HG03558 (cell line): ENCODE results near the gene RBM33.

Source experiments
- ATAC-seq: cut with Tn5 transposase; IDR thresholded peaks from one replicate; pipeline ENCODE4 v1.9.1; 2021; ENCODE audit warnings: moderate number of reproducible peaks; ENCODE audit not compliant: unreplicated experiment; ENCODE audit errors: extremely low read depth

RBM33 gene

GRCh38 chr7:155624412-155624811, 20.0 kb upstream of the RBM33 start:
- ATAC-seq: no peak

GRCh38 chr7:155625557-155625956, 18.9 kb upstream of the RBM33 start:
- no peak for ATAC-seq

GRCh38 chr7:155629171-155629570, 15.3 kb upstream of the RBM33 start:
- no peak for ATAC-seq

DNA sequence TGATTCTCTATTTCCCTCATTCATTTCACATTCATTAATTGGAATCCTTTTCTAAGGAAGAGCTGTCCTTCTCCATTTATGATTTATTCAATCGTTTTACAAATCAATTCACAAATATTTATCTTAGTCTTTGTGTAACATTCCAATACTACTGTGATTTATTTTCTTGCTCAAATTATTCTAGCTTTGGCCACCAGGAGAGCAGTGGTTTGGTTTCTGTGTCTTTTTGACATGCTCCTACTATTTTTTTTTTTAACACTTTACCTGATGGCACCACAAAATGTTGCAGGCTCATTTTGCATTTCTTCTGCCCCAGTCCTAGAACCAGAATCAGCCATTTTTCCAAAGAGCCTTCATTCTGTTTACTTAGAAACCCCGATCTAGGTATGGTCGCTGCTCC, 13.3 kb upstream of the RBM33 start:
- no peak for ATAC-seq

- ATAC-seq: no peak
Measured at GRCh38 chr7:155635817-155636216, 8.6 kb upstream of the RBM33 start.

GRCh38 chr7:155637155-155637554, 7.3 kb upstream of the RBM33 start:
- no peak for ATAC-seq

DNA sequence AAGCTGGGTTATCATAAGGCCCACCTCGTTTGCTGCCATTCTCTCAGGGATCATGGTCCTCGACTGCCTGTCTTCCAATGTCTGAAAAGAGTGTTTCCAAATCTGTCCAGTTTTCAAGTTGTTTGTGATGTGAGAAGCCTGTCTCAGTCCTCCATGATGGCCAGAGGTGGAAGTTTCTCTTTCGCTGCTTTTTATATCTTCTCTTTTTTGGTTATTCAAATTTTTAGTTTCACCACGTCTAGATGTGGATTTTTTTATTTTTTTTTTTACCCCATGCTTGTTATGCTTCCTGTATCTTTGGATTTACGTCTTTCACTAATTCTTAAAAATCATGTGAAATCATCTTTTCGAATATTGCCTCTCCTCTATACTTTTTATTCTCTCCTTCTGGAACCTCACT, 6.1 kb upstream of the RBM33 start:
- no peak for ATAC-seq

- no peak for ATAC-seq
Measured at GRCh38 chr7:155639958-155640520, 4.4 kb upstream of the RBM33 start.

GRCh38 chr7:155640629-155641028, 3.8 kb upstream of the RBM33 start:
- no peak for ATAC-seq

- no peak for ATAC-seq
Measured at GRCh38 chr7:155643804-155644177, 670 bp upstream of the RBM33 start.

- ATAC-seq: peak; percentile 5
Measured at GRCh38 chr7:155644971-155645509, 579 bp downstream of the RBM33 start.

- no peak for ATAC-seq
Measured at GRCh38 chr7:155645662-155646061, 1.2 kb downstream of the RBM33 start.

DNA sequence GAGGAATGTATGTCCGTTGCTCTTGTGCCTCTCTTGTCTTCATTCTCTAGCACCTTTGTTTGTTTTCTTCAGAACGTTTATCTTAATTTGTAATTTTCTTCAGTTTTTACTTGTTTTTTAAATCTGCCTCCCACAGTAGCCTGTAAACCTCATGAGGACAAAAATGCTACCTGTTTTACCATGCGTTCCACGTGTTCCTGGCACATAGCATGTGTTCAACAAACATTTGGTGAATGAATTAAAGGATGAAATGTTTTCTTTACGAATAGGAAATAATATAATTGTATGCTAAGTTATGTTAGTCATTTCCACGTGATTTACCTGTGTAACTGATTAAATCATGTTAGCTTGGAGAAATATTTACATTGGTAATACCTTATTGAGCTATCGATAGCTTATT, 2.2 kb downstream of the RBM33 start:
- no peak for ATAC-seq

GRCh38 chr7:155647302-155647701, 2.8 kb downstream of the RBM33 start:
- ATAC-seq: no peak

GRCh38 chr7:155647734-155648133, 3.3 kb downstream of the RBM33 start:
- ATAC-seq: no peak

DNA sequence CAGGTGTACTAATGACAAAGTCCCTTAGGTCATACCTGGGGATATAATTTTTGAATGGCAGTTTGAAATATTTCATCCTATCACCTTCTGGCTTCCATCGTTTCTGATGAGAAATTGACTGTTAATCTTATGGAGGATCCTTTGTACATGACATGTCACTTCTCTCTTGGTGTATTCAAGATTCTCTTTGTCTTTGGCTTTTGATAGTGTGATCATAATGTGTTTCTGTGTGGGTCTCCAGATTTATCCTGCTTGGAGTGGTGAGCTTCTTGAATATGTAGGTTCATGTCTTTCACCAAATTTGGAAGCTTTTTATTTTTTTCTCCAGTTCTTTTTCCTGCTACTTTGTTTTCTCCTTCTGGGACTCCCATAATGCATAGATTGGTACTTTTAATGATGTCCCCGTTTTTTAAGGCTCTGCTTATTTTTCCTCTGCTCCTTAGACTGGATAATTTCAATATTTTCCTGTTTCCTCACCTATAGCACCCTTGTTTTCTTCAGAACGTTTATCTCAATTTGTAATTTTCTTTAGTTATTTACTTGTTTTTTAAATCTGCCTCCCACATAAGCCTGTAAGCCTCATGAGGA, 4.4 kb downstream of the RBM33 start:
- no peak for ATAC-seq

GRCh38 chr7:155649588-155649987, 5.1 kb downstream of the RBM33 start:
- ATAC-seq: no peak

DNA sequence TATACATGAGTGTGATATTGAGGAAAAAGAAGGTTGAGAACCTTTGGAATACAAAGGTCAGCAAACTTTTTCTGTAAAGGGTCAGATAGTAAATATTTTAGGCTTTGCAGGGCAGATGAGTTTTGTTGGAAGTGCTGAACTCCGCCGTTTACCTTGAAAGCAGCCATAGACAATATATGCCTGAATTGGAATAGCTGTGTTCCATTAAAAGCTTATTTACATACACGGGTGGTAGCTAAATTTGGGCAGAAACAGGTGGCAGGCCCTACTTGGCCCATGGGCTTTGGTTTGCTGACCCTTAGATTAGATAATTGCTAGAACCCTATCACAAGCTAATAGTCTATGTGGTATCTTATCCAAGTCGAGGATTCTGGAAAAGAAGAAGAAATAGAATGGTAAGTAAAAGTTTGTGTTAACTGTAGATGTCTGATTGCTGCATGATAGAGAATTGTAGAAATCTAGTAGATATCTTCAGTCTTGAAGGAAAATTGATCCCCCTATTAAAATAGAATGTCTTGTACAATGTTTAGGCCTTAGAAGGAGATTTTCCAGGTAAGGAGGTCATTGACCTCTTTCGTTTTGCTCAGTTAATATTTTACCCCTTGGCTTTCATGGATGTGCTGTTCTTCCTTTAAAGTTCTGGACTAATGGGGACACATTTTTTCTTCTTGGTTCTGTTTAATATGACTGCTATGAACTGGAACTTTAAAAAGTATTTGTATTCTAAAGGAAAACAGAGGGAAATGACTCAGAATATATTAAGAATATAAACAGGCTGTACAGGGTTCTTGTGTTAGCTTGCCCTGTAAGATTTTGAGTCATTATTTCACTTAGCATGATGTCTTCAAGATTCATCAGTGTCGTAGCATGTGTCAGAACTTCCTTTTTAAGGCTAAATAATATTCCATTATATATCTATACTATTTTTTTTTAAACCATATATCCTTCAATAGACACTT, 8.0 kb downstream of the RBM33 start:
- ATAC-seq: no peak

- ATAC-seq: no peak
Measured at GRCh38 chr7:155653803-155654202, 9.3 kb downstream of the RBM33 start.

DNA sequence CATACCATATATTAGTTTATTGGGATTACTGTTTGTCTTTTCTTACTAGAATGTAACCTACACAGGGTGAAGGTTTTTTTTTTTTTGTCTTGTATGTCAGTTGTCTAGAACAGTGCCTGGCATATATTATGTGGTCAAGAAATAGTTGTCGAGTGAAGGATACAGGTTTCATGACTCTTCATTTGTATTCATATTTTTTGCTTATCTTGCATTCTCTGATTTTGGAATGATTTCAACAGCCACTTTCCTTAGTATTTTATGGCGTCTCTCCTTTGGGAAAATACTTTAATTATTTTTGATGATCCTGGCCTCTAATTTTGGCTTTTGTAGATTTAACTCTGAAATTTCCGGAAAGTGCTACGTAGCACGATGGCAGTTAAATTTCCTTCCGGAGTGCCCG, 12.4 kb downstream of the RBM33 start:
- ATAC-seq: no peak

DNA sequence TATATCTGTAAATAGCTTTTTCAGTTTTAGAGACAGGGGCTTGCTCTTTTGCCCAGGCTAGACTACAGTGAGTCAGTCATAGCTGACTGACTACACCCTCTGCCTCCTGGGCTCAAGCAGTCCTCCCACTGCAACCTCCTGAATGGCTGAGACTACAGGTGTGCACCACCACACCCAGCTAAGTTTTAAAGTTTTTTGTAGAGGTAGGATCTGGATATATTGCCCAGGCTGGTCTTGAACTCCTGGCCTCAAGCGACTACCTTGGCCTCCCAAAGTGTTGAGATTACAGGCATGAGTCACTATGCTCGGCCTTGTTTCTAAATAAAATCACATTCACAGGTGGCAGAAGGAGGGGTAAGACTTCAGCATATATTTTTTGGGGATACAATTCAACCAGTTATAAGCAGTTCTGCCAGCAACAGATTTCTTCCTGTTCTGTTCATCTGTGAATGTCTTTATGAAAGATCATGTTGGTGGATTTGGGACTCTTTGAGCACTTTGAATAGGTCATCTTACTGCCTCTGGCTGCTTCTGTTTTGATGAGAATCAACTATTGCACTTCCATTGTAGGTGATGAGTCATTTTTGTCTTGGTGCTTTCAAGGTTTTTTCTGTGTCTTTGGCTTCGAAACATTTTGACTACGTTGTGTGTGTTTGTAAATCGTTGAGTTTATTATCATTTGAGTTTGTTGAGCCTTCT, 15.7 kb downstream of the RBM33 start:
- peak; percentile 73 for ATAC-seq
